SK-N-SH (cell line): ENCODE results near the gene VSIG10L. TPM values are rescaled to one million over a fixed set of nuclear protein-coding genes. Genes with fewer than 3 reads are reported as not detected.

Experiments
- CTCF ChIA-PET: fragments of 300-600, 350-600 bp; formaldehyde crosslinking; extraction: SDS; loops from one replicate; lab custom pipeline; 2021; lab: Yijun Ruan, JAX
- POLR2A ChIA-PET: fragments of 350-600 bp; sonication (Branson Sonifier 250); formaldehyde crosslinking; extraction: SDS; loops from one replicate; lab custom pipeline; 2020; ENCODE audit warnings: antibody characterized with exemption, inconsistent platforms; lab: Yijun Ruan, JAX
- DNase-seq: peaks from one replicate; pipeline ENCODE4 v3.0.0; 2012
- H2AFZ ChIP-seq: fragments of 200-600 bp; sonication (generic); 2 replicates; pipeline ENCODE4 v1.8.1; 2016; ENCODE audit warnings: antibody characterized with exemption, mild to moderate bottlenecking, low read depth
- H3F3A ChIP-seq: fragments of 200-600 bp; sonication (generic); replicated peaks from 2 replicates; pipeline ENCODE3; 2016; ENCODE audit warnings: antibody characterized with exemption, mild to moderate bottlenecking; ENCODE audit not compliant: insufficient read depth
- H3K27ac ChIP-seq, 2 experiments: fragments of 200-500 bp in 1 of 2; fragments of 200-600 bp in 1 of 2; sonication (Bioruptor generic) in 1 of 2; sonication (generic), shearing (Covaris generic) in 1 of 2; 2 replicates each; pipeline versions ENCODE4 v1.5.1 to v1.6.1; 2014 to 2016; ENCODE audit warnings: low read depth in 2 of 2, inconsistent platforms in 1 of 2, low read length in 1 of 2, mild to moderate bottlenecking in 1 of 2, mixed read lengths in 1 of 2
- H3K27me3 ChIP-seq: fragments of 200-600 bp; sonication (generic), shearing (Covaris generic); 2 replicates; pipeline ENCODE4 v1.6.1; 2016; ENCODE audit warnings: mixed run types; ENCODE audit not compliant: insufficient read depth
- H3K36me3 ChIP-seq, 2 experiments: fragments of 200-500 bp in 1 of 2; fragments of 200-600 bp in 1 of 2; sonication (Bioruptor generic) in 1 of 2; sonication (generic) in 1 of 2; replicated peaks in 1 of 2; 2 replicates each; pipeline versions ENCODE3 to v1.5.1; 2014 to 2016; ENCODE audit warnings: low read length in 1 of 2, mild to moderate bottlenecking in 1 of 2; ENCODE audit not compliant: insufficient read depth in 2 of 2, control insufficient read depth in 1 of 2
- H3K4me1 ChIP-seq, 2 experiments: fragments of 200-500 bp in 1 of 2; fragments of 200-600 bp in 1 of 2; sonication (Bioruptor generic) in 1 of 2; sonication (generic), shearing (Covaris generic) in 1 of 2; 2 replicates each; pipeline versions ENCODE4 v1.5.1 to v1.6.1; 2014 to 2016; ENCODE audit warnings: low read depth in 1 of 2, low read length in 1 of 2, mixed run types in 1 of 2; ENCODE audit not compliant: insufficient read depth in 2 of 2, control insufficient read depth in 1 of 2
- H3K4me2 ChIP-seq: fragments of 200-600 bp; sonication (generic), shearing (Covaris generic); 2 replicates; pipeline ENCODE4 v1.6.1; 2017; ENCODE audit warnings: mixed run types
- H3K4me3 ChIP-seq, 2 experiments: fragments of 200-500 bp in 1 of 2; fragments of 200-600 bp in 1 of 2; sonication (Bioruptor generic) in 1 of 2; sonication (generic), shearing (Covaris generic) in 1 of 2; 2 replicates each; pipeline versions ENCODE4 v1.5.1 to v1.8.1; 2014 to 2016; ENCODE audit warnings: low read depth in 2 of 2, inconsistent platforms in 1 of 2, low read length in 1 of 2, mild to moderate bottlenecking in 1 of 2, mixed read lengths in 1 of 2, moderate library complexity in 1 of 2
- H3K79me2 ChIP-seq: fragments of 200-600 bp; sonication (generic); 2 replicates; pipeline ENCODE4 v1.8.1; 2017; ENCODE audit warnings: mild to moderate bottlenecking; ENCODE audit not compliant: insufficient read depth
- H3K9ac ChIP-seq: fragments of 200-600 bp; sonication (generic); 2 replicates; pipeline ENCODE4 v1.6.1; 2017; ENCODE audit warnings: mixed run types
- H3K9me2 ChIP-seq: fragments of 200-600 bp; sonication (generic); 2 replicates; pipeline ENCODE4 v1.6.1; 2017; ENCODE audit warnings: mixed run types
- H3K9me3 ChIP-seq: fragments of 200-600 bp; sonication (generic); 2 replicates; pipeline ENCODE4 v1.6.1; 2017; ENCODE audit warnings: mixed run types, mild to moderate bottlenecking, moderate library complexity
- H4K20me1 ChIP-seq: fragments of 200-600 bp; sonication (generic); 2 replicates; pipeline ENCODE4 v1.6.1; 2017; ENCODE audit warnings: mild to moderate bottlenecking, mixed run types; ENCODE audit not compliant: insufficient read depth
- CHD2 ChIP-seq: fragments of 150-350 bp; IDR thresholded peaks from 2 replicates; pipeline ENCODE4 v1.6.1; 2018; ENCODE audit warnings: low read length; ENCODE audit not compliant: partially characterized antibody
- FOXM1 ChIP-seq: IDR thresholded peaks from 2 replicates; pipeline ENCODE4 v1.4.0; 2012; ENCODE audit warnings: low read depth, mild to moderate bottlenecking
- MAX ChIP-seq: IDR thresholded peaks from 2 replicates; pipeline ENCODE4 v1.4.0; 2012; ENCODE audit warnings: low read depth
- MXI1 ChIP-seq: IDR thresholded peaks from 2 replicates; pipeline ENCODE4 v1.6.1; 2012; ENCODE audit warnings: mild to moderate bottlenecking, low read depth, low read length, improper control_type of control experiment
- NFIC ChIP-seq: IDR thresholded peaks from 2 replicates; pipeline ENCODE4 v1.4.0; 2012; ENCODE audit warnings: borderline replicate concordance
- NRF1 ChIP-seq: IDR thresholded peaks from 2 replicates; pipeline ENCODE4 v1.6.1; 2012; ENCODE audit warnings: low read depth, mild to moderate bottlenecking, low read length
- PBX3 ChIP-seq: IDR thresholded peaks from 2 replicates; pipeline ENCODE4; 2012
- POLR2AphosphoS5 ChIP-seq: IDR thresholded peaks from 2 replicates; pipeline ENCODE4 v1.6.1; 2012; ENCODE audit warnings: low read depth, low read length
- RFX5 ChIP-seq: IDR thresholded peaks from 2 replicates; pipeline ENCODE4 v1.6.1; 2012; ENCODE audit warnings: mild to moderate bottlenecking, improper control_type of control experiment, low read length
- RXRA ChIP-seq: IDR thresholded peaks from 2 replicates; pipeline ENCODE4 v1.4.0; 2012; ENCODE audit warnings: low read depth, mild to moderate bottlenecking, borderline replicate concordance
- SIN3A ChIP-seq: IDR thresholded peaks from 2 replicates; pipeline ENCODE4 v1.6.1; 2012; ENCODE audit warnings: low read depth, mild to moderate bottlenecking, low read length, moderate library complexity, borderline replicate concordance
- TAF1 ChIP-seq: IDR thresholded peaks from 2 replicates; pipeline ENCODE4 v1.6.1; 2012; ENCODE audit warnings: low read depth, mild to moderate bottlenecking, low read length, moderate library complexity, borderline replicate concordance
- USF1 ChIP-seq: IDR thresholded peaks from 2 replicates; pipeline ENCODE4 v1.4.0; 2012; ENCODE audit warnings: low read depth, borderline replicate concordance
- USF2 ChIP-seq: fragments of 150-350 bp; IDR thresholded peaks from 2 replicates; pipeline ENCODE4 v1.6.1; 2017; ENCODE audit warnings: antibody characterized with exemption, low read length, low read depth, borderline replicate concordance
- ZBTB33 ChIP-seq: IDR thresholded peaks from 2 replicates; pipeline ENCODE4 v1.4.0; 2012; ENCODE audit warnings: low read depth, borderline replicate concordance
- WGBS: methylation state at CpG from one replicate; pipeline ENCODE4 v1.1.6; 2017; ENCODE audit warnings: low lambda C conversion rate; 5-methylcytosine and 5-hydroxymethylcytosine counted together
- polyA plus RNA-seq, 3 experiments: library from polyadenylated mRNA; depleted of rRNA; stranded (reverse); fragments of >200 nt; gene quantifications; 2 replicates each; pipeline ENCODE4 v1.2.3, GENCODE V29; 2012

Gene VSIG10L
- polyA plus RNA-seq, 1 of the 3 experiments (the other 2 are of a cell fraction) = 2.7 TPM

- Histone ChIP-seq H3K4me3 (peak overlapping the region; percentile 77 to 80), H3K36me3 (no peaks in the 10 kb centered on the region), H3K9me3 (no peaks in the 10 kb centered on the region), H3K9me2 (no peaks in the 10 kb centered on the region), H3K4me1 (peaks cover 6 to 21% of the 10 kb centered on the region in 2 experiments; a peak in 3 of 4 replicates), H3K9ac (peak overlapping the region; percentile 87), H3K27ac (peak overlapping the region; percentile 79 to 84), H3F3A (no peaks in the 10 kb centered on the region), H4K20me1 (no peaks in the 10 kb centered on the region), H3K4me2 (peak overlapping the region; percentile 100), H3K79me2 (peaks cover 6% of the 10 kb centered on the region), H2AFZ (peak overlapping the region; percentile 77), H3K27me3 (peaks cover 5% of the 10 kb centered on the region; the same call in 1 of the 2 replicates)
- TF ChIP-seq MXI1 = no peak
- peak; percentile 27; the same call in 1 of the 2 replicates for TF ChIP-seq SIN3A
- no peak for TF ChIP-seq USF1
- TF ChIP-seq NFIC = no peak
- no peak for TF ChIP-seq FOXM1
- peak; percentile 42 for TF ChIP-seq POLR2AphosphoS5
- peak; percentile 46; the same call in 1 of the 2 replicates for TF ChIP-seq TAF1
- ChIA-PET CTCF (interaction anchor here (1.3 kb wide), 1 partner anchor 27 kb away, joined by 3 read pairs; no protein-coding TSS in a partner anchor), POLR2A (interaction anchor here (0.6 to 1.5 kb wide), 4 partner anchors 27 to 36 kb away, joined by 3 to 7 read pairs (median 4); no protein-coding TSS in a partner anchor)
- WGBS = 5% methylated on average over 12 of the region's 15 CpGs
- peak; percentile 44 for DNase-seq
These were observed 25.3 kb upstream of the VSIG10L start for GRCh38 chr19:51367255-51367564.

GRCh38 chr19:51366389-51367254, 24.7 kb upstream of the VSIG10L start:
- H3F3A ChIP-seq = no peaks in the 10 kb centered on the region
- peak overlapping the region; percentile 100 for H3K4me2 ChIP-seq
- no peaks in the 10 kb centered on the region for H3K9me3 ChIP-seq
- no peaks in the 10 kb centered on the region for H4K20me1 ChIP-seq
- peak; percentile 71 for TF ChIP-seq NRF1
- TF ChIP-seq CHD2 = peak; percentile 69
- TF ChIP-seq MXI1 = peak; percentile 56; the same call in 1 of the 2 replicates
- no peak for TF ChIP-seq USF2
- TF ChIP-seq PBX3 = peak; percentile 42
- peak; percentile 30 for TF ChIP-seq TAF1
- no peak for TF ChIP-seq ZBTB33
- TF ChIP-seq MAX = peak; percentile 25; the same call in 1 of the 2 replicates
- peak; percentile 39; the same call in 1 of the 2 replicates for TF ChIP-seq RXRA
- TF ChIP-seq RFX5 = peak; percentile 49; the same call in 1 of the 2 replicates
- TF ChIP-seq POLR2AphosphoS5 = peak; percentile 64; the same call in 1 of the 2 replicates
- TF ChIP-seq FOXM1 = no peak
- TF ChIP-seq, all 33 proteins: peak for 9
- Histone ChIP-seq H2AFZ (peak overlapping the region; percentile 77), H3K27ac (peak overlapping the region; percentile 79 to 84), H3K9ac (peak overlapping the region; percentile 87), H3K4me3 (peak overlapping the region; percentile 77 to 80), H3K27me3 (no peaks in the 10 kb centered on the region), H3K36me3 (no peaks in the 10 kb centered on the region), H3K4me1 (peaks cover 6 to 21% of the 10 kb centered on the region in 2 experiments; a peak in 3 of 4 replicates), H3K79me2 (peaks cover 6% of the 10 kb centered on the region), H3K9me2 (no peaks in the 10 kb centered on the region)
- WGBS = under 1% methylated on average over 49 of the region's 54 CpGs
- peak; percentile 96 for DNase-seq
- POLR2A ChIA-PET = interaction anchor here (1.5 kb wide), 1 partner anchor 27 kb away, joined by 7 read pairs; no protein-coding TSS in a partner anchor
- CTCF ChIA-PET = interaction anchor here (1.3 kb wide), 1 partner anchor 26 kb away, joined by 5 read pairs; no protein-coding TSS in a partner anchor
